HepG2 (cell line): ENCODE results near the gene SLC9C2. TPM values are rescaled to one million over a fixed set of nuclear protein-coding genes. Genes with fewer than 3 reads are reported as not detected.

Experiments used
- BATF2 ChIP-seq: sonication (generic); formaldehyde crosslinking; IDR thresholded peaks from 2 replicates; pipeline ENCODE4 v1.8.0; 2022; ENCODE audit warnings: mild to moderate bottlenecking, missing genetic modification reagents, moderate library complexity
- HMGA1 ChIP-seq: sonication (generic); formaldehyde crosslinking; conservative IDR thresholded peaks from 2 replicates; pipeline ENCODE4 v1.4.0; 2020; ENCODE audit warnings: missing genetic modification reagents
- HNF4G ChIP-seq, 2 experiments: sonication (generic) in 1 of 2; formaldehyde crosslinking in 1 of 2; IDR thresholded peaks; 2 replicates each; pipeline versions ENCODE4 v1.4.0 to v1.6.1; 2011 to 2020; ENCODE audit warnings: borderline replicate concordance in 2 of 2, low read depth in 2 of 2, mild to moderate bottlenecking in 2 of 2, low read length in 1 of 2, missing genetic modification reagents in 1 of 2, moderate library complexity in 1 of 2
- HOXA5 ChIP-seq: sonication (generic); formaldehyde crosslinking; IDR thresholded peaks from 2 replicates; pipeline ENCODE4 v1.4.0; 2020; ENCODE audit warnings: missing genetic modification reagents
- IRF1 ChIP-seq: sonication (generic); formaldehyde crosslinking; IDR thresholded peaks from 2 replicates; pipeline ENCODE4 v1.4.0; 2020; ENCODE audit warnings: low read depth, mild to moderate bottlenecking, missing genetic modification reagents
- MLLT10 ChIP-seq: sonication (generic); formaldehyde crosslinking; IDR thresholded peaks from 2 replicates; pipeline ENCODE4 v1.4.0; 2020; ENCODE audit warnings: missing genetic modification reagents
- MTF1 ChIP-seq: sonication (generic); formaldehyde crosslinking; IDR thresholded peaks from 2 replicates; pipeline ENCODE4 v1.5.0; 2020; ENCODE audit warnings: missing genetic modification reagents
- NFRKB ChIP-seq: fragments of 450-650 bp; IDR thresholded peaks from 2 replicates; pipeline ENCODE4 v1.6.1; 2017
- PHF8 ChIP-seq: sonication (generic); formaldehyde crosslinking; IDR thresholded peaks from 2 replicates; pipeline ENCODE4 v1.5.0; 2020; ENCODE audit warnings: missing genetic modification reagents
- PTBP1 ChIP-seq: fragments of 200-400 bp; formaldehyde crosslinking; IDR thresholded peaks from 2 replicates; pipeline ENCODE4 v1.6.1; 2018; ENCODE audit warnings: low read length, low read depth; ENCODE audit not compliant: poor library complexity, severe bottlenecking
- SCMH1 ChIP-seq: sonication (generic); formaldehyde crosslinking; IDR thresholded peaks from 2 replicates; pipeline ENCODE4 v1.9.0; 2021; ENCODE audit warnings: missing genetic modification reagents, mild to moderate bottlenecking, borderline replicate concordance
- SRSF9 ChIP-seq: fragments of 200-400 bp; formaldehyde crosslinking; IDR thresholded peaks from 2 replicates; pipeline ENCODE4 v1.6.1; 2018; ENCODE audit warnings: borderline replicate concordance, mild to moderate bottlenecking, low read depth, low read length; ENCODE audit not compliant: insufficient read depth, poor library complexity, severe bottlenecking
- STAG1 ChIP-seq: sonication (generic); formaldehyde crosslinking; IDR thresholded peaks from 2 replicates; pipeline ENCODE4 v1.4.0; 2020; ENCODE audit warnings: missing genetic modification reagents
- TRAFD1 ChIP-seq: sonication (generic); formaldehyde crosslinking; IDR thresholded peaks from 2 replicates; pipeline ENCODE4 v1.5.1; 2020; ENCODE audit warnings: missing genetic modification reagents, mild to moderate bottlenecking, borderline replicate concordance
- TRIM22 ChIP-seq: fragments of 450-650 bp; IDR thresholded peaks from 2 replicates; pipeline ENCODE4 v1.6.1; 2017
- ZBTB21 ChIP-seq: sonication (generic); formaldehyde crosslinking; IDR thresholded peaks from 2 replicates; pipeline ENCODE4 v1.4.0; 2020; ENCODE audit warnings: missing genetic modification reagents
- ZBTB33 ChIP-seq: sonication (generic); formaldehyde crosslinking; IDR thresholded peaks from 2 replicates; pipeline ENCODE4 v1.4.0; 2020; ENCODE audit warnings: missing genetic modification reagents
- ZNF138 ChIP-seq: sonication (generic); formaldehyde crosslinking; IDR thresholded peaks from 2 replicates; pipeline ENCODE4 v1.5.0; 2020; ENCODE audit warnings: mild to moderate bottlenecking, low read depth, missing genetic modification reagents
- ZNF263 ChIP-seq: sonication (generic); formaldehyde crosslinking; IDR thresholded peaks from 2 replicates; pipeline ENCODE4 v1.4.0; 2020; ENCODE audit warnings: missing genetic modification reagents
- ZNF350 ChIP-seq: sonication (generic); formaldehyde crosslinking; IDR thresholded peaks from 2 replicates; pipeline ENCODE4 v1.4.0; 2020; ENCODE audit warnings: mild to moderate bottlenecking, low read depth, missing genetic modification reagents, borderline replicate concordance
- ZNF460 ChIP-seq: sonication (generic); formaldehyde crosslinking; IDR thresholded peaks from 2 replicates; pipeline ENCODE4 v1.5.1; 2020; ENCODE audit warnings: missing genetic modification reagents, mild to moderate bottlenecking, borderline replicate concordance
- ZNF543 ChIP-seq: sonication (generic); formaldehyde crosslinking; IDR thresholded peaks from 2 replicates; pipeline ENCODE4 v1.4.0; 2020; ENCODE audit warnings: mild to moderate bottlenecking, missing genetic modification reagents
- ZNF841 ChIP-seq: sonication (generic); formaldehyde crosslinking; IDR thresholded peaks from 2 replicates; pipeline ENCODE4 v1.8.1; 2023; ENCODE audit warnings: missing genetic modification reagents, borderline replicate concordance
- ZSCAN20 ChIP-seq: sonication (generic); formaldehyde crosslinking; IDR thresholded peaks from 2 replicates; pipeline ENCODE4 v1.4.0; 2020; ENCODE audit warnings: missing genetic modification reagents, mild to moderate bottlenecking, borderline replicate concordance
- polyA plus RNA-seq, 8 experiments: library from polyadenylated mRNA; depleted of rRNA in 3 of 8; stranded (reverse) in 7 of 8; unstranded in 1 of 8; fragments of >200 nt; fragmentation: Illumina TruSeq in 4 of 8; extraction: Trizol in 4 of 8; gene quantifications; 2 replicates each; pipeline versions ENCODE4 v1.2.1 to v1.2.3, GENCODE V29; 2011 to 2016; ENCODE audit warnings: low read depth in 4 of 8, missing spikeins in 1 of 8, mixed read lengths in 1 of 8; ENCODE audit not compliant: insufficient read depth in 1 of 8
- total RNA-seq, 5 experiments: library from RNA; depleted of rRNA; stranded (reverse); fragments of >200 nt; fragmentation: Illumina TruSeq; extraction: Trizol; gene quantifications; 2 replicates each; pipeline ENCODE4 v1.2.3, GENCODE V29; 2016; ENCODE audit warnings: low read depth in 1 of 5

SLC9C2 gene
- total and polyA plus RNA-seq, 2 of the 13 experiments (the other 11 are each of a cell fraction or from before 2014, with no cell fraction given): 0.03 TPM; not detected in 1

- TF ChIP-seq ZBTB33 (CRISPR knock-in tag) (no peak), PHF8 (CRISPR knock-in tag) (no peak), ZNF350 (CRISPR knock-in tag) (no peak), HOXA5 (CRISPR knock-in tag) (no peak), BATF2 (CRISPR knock-in tag) (no peak), PTBP1 (no peak), ZNF543 (no peak), HMGA1 (CRISPR knock-in tag) (no peak), MLLT10 (CRISPR knock-in tag) (no peak), ZNF138 (CRISPR knock-in tag) (no peak), ZSCAN20 (no peak), TRAFD1 (no peak), SCMH1 (no peak), NFRKB (no peak), ZNF263 (CRISPR knock-in tag) (no peak), MTF1 (no peak), HNF4G (IDR thresholded peaks at IDR 0.05; ENCODE audit: borderline replicate concordance, low read depth, low read length) (no peak), HNF4G (CRISPR knock-in tag; IDR thresholded peaks at IDR 0.05; ENCODE audit: borderline replicate concordance, low read depth) (no peak), SRSF9 (no peak), IRF1 (no peak), ZNF841 (CRISPR knock-in tag) (no peak), STAG1 (CRISPR knock-in tag) (0 out of 2 replicates have a peak, but pooled peaks have one; percentile 20), ZBTB21 (CRISPR knock-in tag) (no peak), TRIM22 (no peak), ZNF460 (CRISPR knock-in tag) (no peak)
Observed at GRCh38 chr1:173476665-173477285, 126.1 kb downstream of the SLC9C2 start (continued).
